Measurements from ENCODE around the gene AGRN. TPM values are rescaled to one million over a fixed set of nuclear protein-coding genes. Genes with fewer than 3 reads are reported as not detected.

The AGRN gene
- total RNA-seq, 1 experiment from 2014 or later: 134 TPM

GRCh38 chr1:1020415-1021009 lies 592 bp downstream of the AGRN start:
- POLR2A ChIA-PET: interaction anchor here (0.6 to 1.5 kb wide), 3 partner anchors 39 to 143 kb away, joined by 3 read pairs; partner anchors contain the start of gene RNF223
- no TSS peak for BruUV-seq (replicated peaks)
- H3K79me2 ChIP-seq (ENCODE audit: insufficient read depth, low read length): peaks cover 48% of the 10 kb centered on the region
- peak overlapping the region; percentile 73 to 79 for H3K4me3 ChIP-seq (replicated peaks in 1 of 2; ENCODE audit: low read depth in 1 of 2, low read length in 2 of 2)
- no peak overlapping the region for H2AFZ ChIP-seq (ENCODE audit: low read depth, low read length, poor library complexity, severe bottlenecking)
- intact Hi-C loops (cut with micrococcal nuclease): no loop called here
- peak overlapping the region; percentile 90 for H3K9ac ChIP-seq (ENCODE audit: low read length)
- no peaks in the 10 kb centered on the region for H3K9me3 ChIP-seq (ENCODE audit: control insufficient read depth in 1 of 2, insufficient read depth in 1 of 2, low read depth in 1 of 2, low read length in 2 of 2)
- RAD21 ChIA-PET (ENCODE audit: low non-redundant PET in 1 of 2, low total read pairs in 2 of 2, uncharacterized antibody in 2 of 2, unreplicated experiment in 2 of 2): interaction anchor here in 1 of 2 experiments (0.6 kb wide), 1 partner anchor 28 kb away, joined by 4 read pairs; no protein-coding TSS in a partner anchor
- peaks cover 42 to 67% of the 10 kb centered on the region in 2 experiments for H3K4me1 ChIP-seq (ENCODE audit: control insufficient read depth in 1 of 2, insufficient read depth in 2 of 2, low read length in 2 of 2)
- peak; percentile 12; the same call in 1 of the 2 replicates for ATAC-seq
- TF ChIP-seq RAD21 (IDR thresholded peaks at IDR 0.05; ENCODE audit: low read depth): no peak
- TF ChIP-seq MAX (IDR thresholded peaks at IDR 0.05): no peak
- peak; percentile 37; the same call in 1 of the 2 replicates for TF ChIP-seq ZFX (IDR thresholded peaks at IDR 0.05)
- TF ChIP-seq CEBPB (IDR thresholded peaks at IDR 0.05; ENCODE audit: low read depth): no peak
- H3K27ac ChIP-seq (ENCODE audit: low read depth, low read length): peak overlapping the region; percentile 87
- CTCF ChIA-PET: interaction anchor here (1.0 to 3.9 kb wide), 2 partner anchors 19 to 36 kb away, joined by 6 to 17 read pairs; no protein-coding TSS in a partner anchor
- peaks cover 0 to 15% of the 10 kb centered on the region in 2 experiments; a peak in 2 of 4 replicates for H3K36me3 ChIP-seq (ENCODE audit: control insufficient read depth in 1 of 2, insufficient read depth in 2 of 2, low read length in 2 of 2)
- no peaks in the 10 kb centered on the region for H3K9me2 ChIP-seq (ENCODE audit: insufficient read depth)
- DNase-seq (ENCODE audit: low read depth, low spot score): no peak
- H3K4me2 ChIP-seq (ENCODE audit: low read length): peak overlapping the region; percentile 98
- no peaks in the 10 kb centered on the region for H3K27me3 ChIP-seq (ENCODE audit: insufficient read depth, low read length)
- no peaks in the 10 kb centered on the region for H4K20me1 ChIP-seq (ENCODE audit: insufficient read depth)

GRCh38 chr1:1021010-1021919 lies 1.3 kb downstream of the AGRN start:
- ChIA-PET CTCF (no interaction called here), POLR2A (interaction anchor here (1.0 to 1.1 kb wide), 2 partner anchors 38 to 41 kb away, joined by 3 read pairs; no protein-coding TSS in a partner anchor), RAD21 (ENCODE audit: low non-redundant PET in 1 of 2, low total read pairs in 2 of 2, uncharacterized antibody in 2 of 2, unreplicated experiment in 2 of 2) (no interaction called here)
- TF ChIP-seq MAX (IDR thresholded peaks at IDR 0.05) (no peak), POLR2AphosphoS5 (IDR thresholded peaks at IDR 0.05; ENCODE audit: low read depth, low read length) (peak; percentile 48), SRF (IDR thresholded peaks at IDR 0.05; ENCODE audit: low read depth) (no peak), POLR2A (IDR thresholded peaks at IDR 0.05; ENCODE audit: borderline replicate concordance, extremely low read depth, insufficient read depth, insufficient read length) (no peak), TCF7L2 (IDR thresholded peaks at IDR 0.05; ENCODE audit: borderline replicate concordance, extremely low read depth, insufficient read depth, insufficient read length) (peak; percentile 68), ELF1 (IDR thresholded peaks at IDR 0.05; ENCODE audit: borderline replicate concordance, low read depth) (no peak), YY1 (IDR thresholded peaks at IDR 0.05; ENCODE audit: extremely low read depth, insufficient replicate concordance, low read depth, low read length) (peak; percentile 10), ATF3 (IDR thresholded peaks at IDR 0.05) (no peak), CEBPB (IDR thresholded peaks at IDR 0.05; ENCODE audit: low read depth) (no peak)
- DNase-seq (ENCODE audit: low read depth, low spot score) (no peak), ATAC-seq (peak; percentile 16)
- intact Hi-C loops (cut with micrococcal nuclease): no loop called here
- peak overlapping the region; percentile 73 to 79 for H3K4me3 ChIP-seq (replicated peaks in 1 of 2; ENCODE audit: low read depth in 1 of 2, low read length in 2 of 2)
- peak overlapping the region; percentile 87 for H3K27ac ChIP-seq (ENCODE audit: low read depth, low read length)
- H3K4me2 ChIP-seq (ENCODE audit: low read length): peak overlapping the region; percentile 98
- H4K20me1 ChIP-seq (ENCODE audit: insufficient read depth): no peaks in the 10 kb centered on the region
- no peaks in the 10 kb centered on the region for H3K27me3 ChIP-seq (ENCODE audit: insufficient read depth, low read length)
- no peaks in the 10 kb centered on the region for H3K9me3 ChIP-seq (ENCODE audit: control insufficient read depth in 1 of 2, insufficient read depth in 1 of 2, low read depth in 1 of 2, low read length in 2 of 2)
- peak overlapping the region; percentile 90 for H3K9ac ChIP-seq (ENCODE audit: low read length)
- H3K4me1 ChIP-seq (ENCODE audit: control insufficient read depth in 1 of 2, insufficient read depth in 2 of 2, low read length in 2 of 2): peaks cover 42 to 71% of the 10 kb centered on the region in 2 experiments
- H3K9me2 ChIP-seq (ENCODE audit: insufficient read depth): no peaks in the 10 kb centered on the region
- H2AFZ ChIP-seq (ENCODE audit: low read depth, low read length, poor library complexity, severe bottlenecking): no peak overlapping the region
- H3K79me2 ChIP-seq (ENCODE audit: insufficient read depth, low read length): peaks cover 56% of the 10 kb centered on the region
- TSS peak; percentile 41 for BruUV-seq (replicated peaks)
- peaks cover 0 to 15% of the 10 kb centered on the region in 2 experiments; a peak in 2 of 4 replicates for H3K36me3 ChIP-seq (ENCODE audit: control insufficient read depth in 1 of 2, insufficient read depth in 2 of 2, low read length in 2 of 2)

Data from HCT116 (cell line).